ENCODE data around the gene CRB2.

Gene CRB2

DNA sequence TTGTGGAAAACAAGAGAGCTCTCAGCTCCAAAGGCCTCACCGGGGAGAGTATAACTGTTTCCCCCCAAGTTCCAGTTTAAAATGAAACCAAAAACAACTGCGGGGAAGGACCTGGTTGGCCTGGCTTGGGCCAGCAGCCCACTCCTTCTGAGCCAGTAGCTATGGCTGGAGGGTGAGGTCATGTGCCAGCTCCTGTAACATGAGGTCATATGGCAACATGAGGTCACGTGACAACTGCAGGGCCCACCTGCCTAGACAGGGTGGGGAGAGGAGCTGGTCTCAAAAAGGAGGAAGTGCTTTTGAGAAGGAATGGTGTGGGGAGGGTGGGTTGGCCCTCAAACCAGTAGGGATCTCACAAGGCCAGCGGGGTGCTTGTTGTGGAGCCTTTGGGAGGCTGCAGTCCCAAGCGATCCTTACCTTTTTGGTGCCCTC, 29.3 kb upstream of the CRB2 start:
- ATAC-seq, result no peak
- TF ChIP-seq, protein P1, sequence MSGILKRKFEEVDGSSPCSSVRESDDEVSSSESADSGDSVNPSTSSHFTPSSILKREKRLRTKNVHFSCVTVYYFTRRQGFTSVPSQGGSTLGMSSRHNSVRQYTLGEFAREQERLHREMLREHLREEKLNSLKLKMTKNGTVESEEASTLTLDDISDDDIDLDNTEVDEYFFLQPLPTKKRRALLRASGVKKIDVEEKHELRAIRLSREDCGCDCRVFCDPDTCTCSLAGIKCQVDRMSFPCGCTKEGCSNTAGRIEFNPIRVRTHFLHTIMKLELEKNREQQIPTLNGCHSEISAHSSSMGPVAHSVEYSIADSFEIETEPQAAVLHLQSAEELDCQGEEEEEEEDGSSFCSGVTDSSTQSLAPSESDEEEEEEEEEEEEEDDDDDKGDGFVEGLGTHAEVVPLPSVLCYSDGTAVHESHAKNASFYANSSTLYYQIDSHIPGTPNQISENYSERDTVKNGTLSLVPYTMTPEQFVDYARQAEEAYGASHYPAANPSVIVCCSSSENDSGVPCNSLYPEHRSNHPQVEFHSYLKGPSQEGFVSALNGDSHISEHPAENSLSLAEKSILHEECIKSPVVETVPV (CRISPR knock-in tag; IDR thresholded peaks at IDR 0.05), result no peak
- TF ChIP-seq CSDC2 (CRISPR knock-in tag; IDR thresholded peaks at IDR 0.05) (no peak), GLIS3 (CRISPR knock-in tag; IDR thresholded peaks at IDR 0.05) (no peak)

DNA sequence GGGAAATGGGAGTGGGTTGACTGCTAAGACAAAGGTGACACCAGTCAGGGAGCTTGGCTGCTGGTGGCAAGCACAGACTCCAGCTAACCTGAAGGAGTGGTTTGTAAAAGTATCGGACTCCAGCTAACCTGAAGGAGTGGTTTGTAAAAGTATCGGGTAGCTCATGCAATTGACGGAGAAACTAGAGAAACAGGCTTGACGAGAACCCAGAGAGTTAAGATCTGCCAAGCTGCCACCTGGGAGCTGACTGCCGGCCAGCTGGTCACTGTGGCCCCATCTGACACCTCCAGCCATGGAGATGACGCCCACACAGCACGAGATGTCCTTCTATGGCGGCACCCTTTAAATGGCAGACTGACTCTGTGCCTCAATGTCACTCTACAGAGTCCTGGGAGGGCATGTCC, 28.3 kb upstream of the CRB2 start:
- TF ChIP-seq GLIS3 (CRISPR knock-in tag; IDR thresholded peaks at IDR 0.05), result no peak
- ATAC-seq, result no peak

DNA sequence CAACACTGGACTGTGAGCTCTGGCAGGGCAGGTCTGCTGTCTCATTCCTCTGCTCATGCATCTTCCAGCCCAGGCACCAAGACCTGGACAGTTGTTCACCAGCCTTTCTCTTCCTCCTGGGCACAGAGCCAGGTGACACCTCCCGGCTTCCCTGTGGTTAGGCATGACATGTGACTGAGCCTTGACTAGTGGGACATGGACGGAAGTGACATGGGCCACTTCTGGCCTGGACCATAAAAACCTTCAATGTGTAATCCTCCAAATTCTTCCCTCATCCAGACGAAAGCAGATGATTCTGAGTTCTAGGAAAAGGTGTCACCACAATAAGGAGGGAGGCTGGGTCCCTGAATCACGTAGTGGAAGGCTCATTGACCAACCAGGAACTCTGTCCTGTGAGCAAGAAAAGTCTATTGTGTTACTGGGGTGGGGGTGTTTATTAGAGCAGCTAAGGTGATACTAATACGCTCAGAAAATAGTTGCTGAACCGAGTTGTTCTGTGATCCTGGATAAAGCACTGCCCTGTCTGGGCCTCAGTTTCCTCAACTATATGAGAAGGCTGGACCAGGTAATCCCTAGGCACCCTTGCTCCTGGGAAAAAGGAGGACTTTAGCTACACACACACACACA, 26.6 kb upstream of the CRB2 start:
- no peak for TF ChIP-seq ISL1 (CRISPR knock-in tag; IDR thresholded peaks at IDR 0.05)
- no peak for TF ChIP-seq BACH2 (CRISPR knock-in tag; IDR thresholded peaks at IDR 0.05; ENCODE audit: borderline replicate concordance)
- TF ChIP-seq PPARA (CRISPR knock-in tag; IDR thresholded peaks at IDR 0.05; ENCODE audit: borderline replicate concordance), result no peak
- no peak for TF ChIP-seq TOX (CRISPR knock-in tag; IDR thresholded peaks at IDR 0.05; ENCODE audit: borderline replicate concordance)
- TF ChIP-seq, protein P2, sequence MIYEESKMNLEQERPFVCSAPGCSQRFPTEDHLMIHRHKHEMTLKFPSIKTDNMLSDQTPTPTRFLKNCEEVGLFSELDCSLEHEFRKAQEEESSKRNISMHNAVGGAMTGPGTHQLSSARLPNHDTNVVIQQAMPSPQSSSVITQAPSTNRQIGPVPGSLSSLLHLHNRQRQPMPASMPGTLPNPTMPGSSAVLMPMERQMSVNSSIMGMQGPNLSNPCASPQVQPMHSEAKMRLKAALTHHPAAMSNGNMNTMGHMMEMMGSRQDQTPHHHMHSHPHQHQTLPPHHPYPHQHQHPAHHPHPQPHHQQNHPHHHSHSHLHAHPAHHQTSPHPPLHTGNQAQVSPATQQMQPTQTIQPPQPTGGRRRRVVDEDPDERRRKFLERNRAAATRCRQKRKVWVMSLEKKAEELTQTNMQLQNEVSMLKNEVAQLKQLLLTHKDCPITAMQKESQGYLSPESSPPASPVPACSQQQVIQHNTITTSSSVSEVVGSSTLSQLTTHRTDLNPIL (CRISPR knock-in tag; IDR thresholded peaks at IDR 0.05; ENCODE audit: low read depth), result no peak
- no peak for TF ChIP-seq ESRRG (CRISPR knock-in tag; IDR thresholded peaks at IDR 0.05)
- TF ChIP-seq CSDC2 (CRISPR knock-in tag; IDR thresholded peaks at IDR 0.05), result no peak
- TF ChIP-seq ARNTL (CRISPR knock-in tag; IDR thresholded peaks at IDR 0.05; ENCODE audit: borderline replicate concordance, low read depth), result no peak
- no peak for TF ChIP-seq GLIS3 (CRISPR knock-in tag; IDR thresholded peaks at IDR 0.05)
- TF ChIP-seq, protein P3, sequence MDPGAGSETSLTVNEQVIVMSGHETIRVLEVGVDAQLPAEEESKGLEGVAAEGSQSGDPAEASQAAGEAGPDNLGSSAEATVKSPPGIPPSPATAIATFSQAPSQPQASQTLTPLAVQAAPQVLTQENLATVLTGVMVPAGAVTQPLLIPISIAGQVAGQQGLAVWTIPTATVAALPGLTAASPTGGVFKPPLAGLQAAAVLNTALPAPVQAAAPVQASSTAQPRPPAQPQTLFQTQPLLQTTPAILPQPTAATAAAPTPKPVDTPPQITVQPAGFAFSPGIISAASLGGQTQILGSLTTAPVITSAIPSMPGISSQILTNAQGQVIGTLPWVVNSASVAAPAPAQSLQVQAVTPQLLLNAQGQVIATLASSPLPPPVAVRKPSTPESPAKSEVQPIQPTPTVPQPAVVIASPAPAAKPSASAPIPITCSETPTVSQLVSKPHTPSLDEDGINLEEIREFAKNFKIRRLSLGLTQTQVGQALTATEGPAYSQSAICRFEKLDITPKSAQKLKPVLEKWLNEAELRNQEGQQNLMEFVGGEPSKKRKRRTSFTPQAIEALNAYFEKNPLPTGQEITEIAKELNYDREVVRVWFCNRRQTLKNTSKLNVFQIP (CRISPR knock-in tag; IDR thresholded peaks at IDR 0.05; ENCODE audit: borderline replicate concordance, low read depth), result no peak
- TF ChIP-seq ZNF8 (CRISPR knock-in tag; IDR thresholded peaks at IDR 0.05), result no peak
- TF ChIP-seq ZFP3 (CRISPR knock-in tag; IDR thresholded peaks at IDR 0.05), result no peak
- TF ChIP-seq, protein P1 (CRISPR knock-in tag; IDR thresholded peaks at IDR 0.05), result no peak
- TF ChIP-seq RARB (CRISPR knock-in tag; IDR thresholded peaks at IDR 0.05), result no peak
- no peak for TF ChIP-seq OSR1 (CRISPR knock-in tag; IDR thresholded peaks at IDR 0.05)
- TF ChIP-seq, protein P4, sequence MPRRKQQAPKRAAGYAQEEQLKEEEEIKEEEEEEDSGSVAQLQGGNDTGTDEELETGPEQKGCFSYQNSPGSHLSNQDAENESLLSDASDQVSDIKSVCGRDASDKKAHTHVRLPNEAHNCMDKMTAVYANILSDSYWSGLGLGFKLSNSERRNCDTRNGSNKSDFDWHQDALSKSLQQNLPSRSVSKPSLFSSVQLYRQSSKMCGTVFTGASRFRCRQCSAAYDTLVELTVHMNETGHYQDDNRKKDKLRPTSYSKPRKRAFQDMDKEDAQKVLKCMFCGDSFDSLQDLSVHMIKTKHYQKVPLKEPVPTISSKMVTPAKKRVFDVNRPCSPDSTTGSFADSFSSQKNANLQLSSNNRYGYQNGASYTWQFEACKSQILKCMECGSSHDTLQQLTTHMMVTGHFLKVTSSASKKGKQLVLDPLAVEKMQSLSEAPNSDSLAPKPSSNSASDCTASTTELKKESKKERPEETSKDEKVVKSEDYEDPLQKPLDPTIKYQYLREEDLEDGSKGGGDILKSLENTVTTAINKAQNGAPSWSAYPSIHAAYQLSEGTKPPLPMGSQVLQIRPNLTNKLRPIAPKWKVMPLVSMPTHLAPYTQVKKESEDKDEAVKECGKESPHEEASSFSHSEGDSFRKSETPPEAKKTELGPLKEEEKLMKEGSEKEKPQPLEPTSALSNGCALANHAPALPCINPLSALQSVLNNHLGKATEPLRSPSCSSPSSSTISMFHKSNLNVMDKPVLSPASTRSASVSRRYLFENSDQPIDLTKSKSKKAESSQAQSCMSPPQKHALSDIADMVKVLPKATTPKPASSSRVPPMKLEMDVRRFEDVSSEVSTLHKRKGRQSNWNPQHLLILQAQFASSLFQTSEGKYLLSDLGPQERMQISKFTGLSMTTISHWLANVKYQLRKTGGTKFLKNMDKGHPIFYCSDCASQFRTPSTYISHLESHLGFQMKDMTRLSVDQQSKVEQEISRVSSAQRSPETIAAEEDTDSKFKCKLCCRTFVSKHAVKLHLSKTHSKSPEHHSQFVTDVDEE (CRISPR knock-in tag; IDR thresholded peaks at IDR 0.05), result no peak
- TF ChIP-seq SNAI2 (CRISPR knock-in tag; IDR thresholded peaks at IDR 0.05), result no peak
- no peak for TF ChIP-seq ZNF70 (CRISPR knock-in tag; IDR thresholded peaks at IDR 0.05)
- TF ChIP-seq ZNF565 (CRISPR knock-in tag; conservative IDR thresholded peaks at IDR 0.05; ENCODE audit: low read depth), result no peak
- ATAC-seq, result no peak
